SHP77 treated with DMSO at 0.1 percent for 48 hours (cell line): ENCODE data around the gene CAMK2D.
"Not testable (repeated sequence)": the region's sequence is repeated elsewhere in the genome, so short reads cannot be mapped to it uniquely, and the experiment has no call there.

Experiments
- DNase-seq: peaks from one replicate; lab custom pipeline; 2025; lab: John Stamatoyannopoulos, UW

The CAMK2D gene

GRCh38 chr4:113730467-113731216 is 30.9 kb downstream of the CAMK2D start:
- no peak for DNase-seq

- DNase-seq, result no peak
Observed at GRCh38 chr4:113727802-113728201, 33.7 kb downstream of the CAMK2D start.

- DNase-seq, result no peak
Observed at GRCh38 chr4:113725963-113726362, 35.6 kb downstream of the CAMK2D start.

GRCh38 chr4:113718252-113718651 is 43.3 kb downstream of the CAMK2D start:
- DNase-seq, result no peak

GRCh38 chr4:113711883-113712662 is 49.5 kb downstream of the CAMK2D start:
- no peak for DNase-seq

- no peak for DNase-seq
Observed at GRCh38 chr4:113708250-113708649, 53.3 kb downstream of the CAMK2D start.

- DNase-seq, result no peak
Observed at GRCh38 chr4:113707048-113707447, 54.5 kb downstream of the CAMK2D start.

- not testable (repeated sequence) for DNase-seq
Observed at GRCh38 chr4:113705097-113705496, 56.4 kb downstream of the CAMK2D start.

- DNase-seq, result not testable (repeated sequence)
Observed at GRCh38 chr4:113702596-113702995, 58.9 kb downstream of the CAMK2D start.

- DNase-seq, result no peak
Observed at GRCh38 chr4:113701169-113701568, 60.4 kb downstream of the CAMK2D start.

GRCh38 chr4:113700602-113701150 is 60.9 kb downstream of the CAMK2D start:
- no peak for DNase-seq

GRCh38 chr4:113699772-113700171 is 61.8 kb downstream of the CAMK2D start:
- no peak for DNase-seq

GRCh38 chr4:113697429-113697828 is 64.1 kb downstream of the CAMK2D start:
- no peak for DNase-seq

GRCh38 chr4:113695328-113696169 is 66.0 kb downstream of the CAMK2D start:
- DNase-seq, result no peak

- DNase-seq, result no peak
Observed at GRCh38 chr4:113694008-113694407, 67.5 kb downstream of the CAMK2D start.

- no peak for DNase-seq
Observed at GRCh38 chr4:113692809-113693411, 68.6 kb downstream of the CAMK2D start.

GRCh38 chr4:113691676-113692075 is 69.9 kb downstream of the CAMK2D start:
- DNase-seq, result no peak

GRCh38 chr4:113689394-113689793 is 72.1 kb downstream of the CAMK2D start:
- no peak for DNase-seq

GRCh38 chr4:113687067-113687718 is 74.3 kb downstream of the CAMK2D start:
- DNase-seq, result no peak

GRCh38 chr4:113685157-113685556 is 76.4 kb downstream of the CAMK2D start:
- not testable (repeated sequence) for DNase-seq

- DNase-seq, result no peak
Observed at GRCh38 chr4:113684534-113685091, 76.9 kb downstream of the CAMK2D start.
